Neuron (in vitro differentiated cells): ENCODE results near the gene SUGP1.

Experiments
- H2AFZ ChIP-seq: one replicate; pipeline ENCODE4 v1.6.1; 2013; ENCODE audit warnings: low read depth, mild to moderate bottlenecking, inconsistent platforms, low read length, moderate library complexity
- H3K27me3 ChIP-seq: one replicate; pipeline ENCODE4 v1.6.1; 2013; ENCODE audit warnings: low read length; ENCODE audit not compliant: insufficient read depth
- H3K36me3 ChIP-seq: one replicate; pipeline ENCODE4 v1.6.1; 2013; ENCODE audit warnings: low read length; ENCODE audit not compliant: insufficient read depth
- H3K4me1 ChIP-seq: one replicate; pipeline ENCODE4 v1.6.1; 2013; ENCODE audit warnings: low read length; ENCODE audit not compliant: insufficient read depth
- H3K4me3 ChIP-seq: 2 replicates; pipeline ENCODE4 v1.5.1; 2013; ENCODE audit warnings: mild to moderate bottlenecking, low read length, moderate library complexity
- H3K9me3 ChIP-seq: one replicate; pipeline ENCODE4 v1.6.1; 2013; ENCODE audit warnings: low read length

Gene SUGP1

DNA sequence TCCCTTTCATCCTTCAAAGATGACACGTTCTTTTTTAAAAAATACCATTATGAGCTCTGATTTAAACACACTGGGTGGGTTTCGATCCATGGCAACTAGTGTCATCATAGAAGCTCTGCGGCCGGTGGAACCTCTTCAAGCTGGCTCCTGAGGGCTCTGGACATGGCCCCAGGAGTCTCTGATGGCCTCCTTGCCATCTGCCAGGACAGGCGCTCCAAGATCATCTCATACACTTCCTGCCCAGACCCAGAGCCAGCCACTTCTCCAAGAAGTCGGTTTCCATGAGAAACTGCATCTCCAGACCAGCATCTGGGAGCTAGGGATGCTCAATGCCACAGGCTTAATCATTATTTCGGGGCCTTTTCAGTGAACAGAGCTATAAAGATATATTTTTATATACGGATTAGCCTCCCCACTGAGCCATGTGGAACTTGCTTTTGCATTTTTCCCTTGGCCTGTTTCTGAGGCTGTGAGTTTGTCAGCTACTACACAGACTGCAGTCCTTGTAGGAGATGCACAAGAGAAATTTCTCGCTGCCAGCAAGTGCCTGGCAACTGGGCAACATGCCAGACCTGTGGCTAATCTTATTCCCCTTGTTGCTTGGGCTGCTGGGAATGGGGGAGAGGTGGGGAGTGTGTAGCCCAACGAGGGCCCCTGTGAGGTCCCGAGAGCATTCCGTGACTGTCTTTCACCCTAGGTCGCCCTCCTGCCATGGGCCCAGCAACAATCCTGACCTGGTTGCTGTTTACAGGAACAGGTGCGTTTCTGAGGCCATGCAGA is 15.9 kb downstream of the SUGP1 start:
- Histone ChIP-seq H3K4me3 (no peak overlapping the region), H3K27me3 (no peaks in the 10 kb centered on the region), H3K36me3 (peaks cover 83% of the 10 kb centered on the region), H3K4me1 (no peaks in the 10 kb centered on the region), H2AFZ (no peak overlapping the region), H3K9me3 (no peaks in the 10 kb centered on the region)

DNA sequence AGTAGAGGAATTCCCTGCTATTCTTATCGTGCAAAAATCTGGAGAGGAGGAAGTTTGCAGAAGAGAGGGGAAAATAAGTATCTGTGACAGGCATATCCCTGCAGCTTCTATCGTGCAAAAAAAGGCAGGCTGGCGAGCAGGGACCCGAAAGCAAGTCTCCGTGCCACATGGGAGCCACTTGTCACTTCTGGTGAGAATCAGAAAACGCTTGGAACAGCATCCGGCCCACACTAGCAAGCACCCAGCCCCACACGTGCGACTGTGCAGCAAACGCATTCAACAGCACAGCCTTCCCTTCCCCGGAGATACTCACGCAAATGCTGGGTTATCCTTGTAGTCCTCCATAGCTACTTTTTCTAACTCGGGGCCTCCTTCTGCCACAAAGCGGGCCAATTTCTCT is 16.9 kb downstream of the SUGP1 start:
- Histone ChIP-seq H3K27me3 (no peaks in the 10 kb centered on the region), H3K9me3 (no peaks in the 10 kb centered on the region), H3K4me1 (no peaks in the 10 kb centered on the region), H3K4me3 (no peak overlapping the region), H3K36me3 (peaks cover 81% of the 10 kb centered on the region), H2AFZ (no peak overlapping the region)

DNA sequence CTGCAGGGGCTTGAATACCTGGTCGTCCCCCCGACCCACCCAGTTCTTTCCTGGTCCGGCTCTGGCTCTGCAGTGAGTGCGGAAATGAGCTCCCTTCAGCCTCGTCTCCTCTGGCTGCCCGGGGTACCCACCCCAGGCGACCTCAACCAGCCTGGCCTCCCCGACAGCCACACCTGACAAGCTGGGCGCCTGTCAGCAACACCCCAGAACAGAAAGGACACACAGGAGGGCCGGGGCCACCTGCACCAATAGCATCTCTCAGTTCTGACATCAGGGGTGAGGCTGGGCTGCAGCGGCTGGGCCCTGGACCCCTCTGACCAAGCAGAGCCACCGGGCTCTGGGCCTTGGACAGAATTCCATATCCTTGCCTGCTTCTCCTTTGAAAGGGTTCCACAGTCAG is 19.7 kb downstream of the SUGP1 start:
- peaks cover 69% of the 10 kb centered on the region for H3K36me3 ChIP-seq

DNA sequence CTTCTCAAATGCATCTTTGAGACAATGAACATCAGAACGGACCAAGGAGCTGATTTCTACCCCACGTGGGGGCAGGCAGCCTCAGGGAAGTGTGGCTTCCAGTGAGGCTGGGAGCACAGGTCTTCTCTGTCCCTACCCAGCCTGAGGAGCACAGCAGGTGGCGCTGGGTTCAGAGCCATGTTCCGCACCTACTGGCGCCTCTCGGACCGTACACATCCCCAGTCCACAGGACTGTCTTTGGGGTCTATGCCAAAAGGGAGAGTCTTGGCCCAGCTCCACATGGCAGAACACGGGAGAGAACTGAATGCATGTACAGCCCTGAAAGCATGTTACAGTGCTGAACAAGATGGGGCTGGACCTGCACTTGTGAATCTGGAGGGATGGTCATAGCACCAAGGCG is 22.6 kb downstream of the SUGP1 start:
- Histone ChIP-seq H3K9me3 (peaks cover 11% of the 10 kb centered on the region), H3K4me3 (no peak overlapping the region), H2AFZ (no peak overlapping the region), H3K36me3 (peaks cover 70% of the 10 kb centered on the region), H3K4me1 (no peaks in the 10 kb centered on the region), H3K27me3 (no peaks in the 10 kb centered on the region)

More for the DNA sequence above, 19.7 kb downstream of the SUGP1 start:
- no peaks in the 10 kb centered on the region for H3K27me3 ChIP-seq
- H3K9me3 ChIP-seq, result no peaks in the 10 kb centered on the region
- no peaks in the 10 kb centered on the region for H3K4me1 ChIP-seq
- no peak overlapping the region for H2AFZ ChIP-seq
- H3K4me3 ChIP-seq, result no peak overlapping the region

DNA sequence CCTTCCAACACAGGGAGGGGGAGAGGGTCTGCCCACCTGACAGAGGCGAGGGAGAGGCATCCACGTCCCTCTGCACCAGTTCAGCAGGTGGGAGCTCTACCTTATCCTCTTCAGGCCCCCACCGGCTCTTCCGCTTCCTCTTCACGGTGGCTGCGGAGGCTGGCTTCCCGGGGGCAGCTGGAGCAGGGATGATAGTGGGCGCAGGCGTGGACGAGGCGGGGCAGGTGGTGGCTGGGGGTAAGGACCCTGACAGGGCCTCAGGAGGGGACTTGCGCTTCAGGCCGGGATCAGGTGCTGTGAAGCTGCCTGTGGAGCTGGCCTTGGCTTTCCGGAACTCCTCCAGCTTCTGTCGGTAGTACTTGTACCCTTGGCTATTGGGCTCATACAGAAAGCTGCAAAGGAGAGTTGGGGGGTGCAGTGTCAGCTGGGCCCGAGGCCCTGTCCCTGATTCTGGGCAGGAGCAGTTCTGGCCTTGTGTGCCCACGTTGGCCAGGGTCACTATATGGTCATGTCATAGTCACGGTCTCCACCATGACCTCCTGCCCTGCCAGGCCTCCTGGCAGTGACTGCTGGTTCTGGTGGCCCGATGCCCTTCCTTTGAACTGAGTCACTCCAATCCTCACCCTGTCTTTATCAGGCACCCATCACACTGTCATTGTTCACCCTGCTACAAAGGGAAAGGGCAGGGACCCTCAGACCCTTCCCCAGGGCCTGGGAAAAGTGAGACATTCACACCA is 23.2 kb downstream of the SUGP1 start:
- H2AFZ ChIP-seq, result no peak overlapping the region
- H3K4me1 ChIP-seq, result no peaks in the 10 kb centered on the region
- H3K4me3 ChIP-seq, result no peak overlapping the region
- no peaks in the 10 kb centered on the region for H3K27me3 ChIP-seq
- H3K9me3 ChIP-seq, result peaks cover 13% of the 10 kb centered on the region
- H3K36me3 ChIP-seq, result peaks cover 66% of the 10 kb centered on the region

DNA sequence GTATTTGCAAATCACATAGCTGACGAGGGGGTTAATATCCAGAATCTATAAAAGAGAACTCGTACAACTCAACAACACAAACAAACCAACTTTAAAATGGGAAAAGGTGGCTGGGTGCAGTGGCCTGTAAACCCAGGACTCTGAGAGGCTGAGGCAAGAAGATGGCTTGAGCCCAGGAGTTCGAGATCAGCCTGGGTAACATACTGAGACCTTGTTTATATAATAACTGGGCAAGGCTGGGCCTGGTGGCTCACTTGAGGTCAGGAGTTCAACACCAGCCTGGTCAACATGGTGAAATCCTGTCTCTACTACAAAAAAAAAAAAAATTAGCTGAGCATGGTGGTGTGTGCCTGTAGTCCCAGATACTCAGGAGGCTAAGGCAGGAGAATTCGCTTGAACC is 25.4 kb downstream of the SUGP1 start:
- H3K9me3 ChIP-seq, result peaks cover 16% of the 10 kb centered on the region
- H3K4me1 ChIP-seq, result no peaks in the 10 kb centered on the region
- peaks cover 56% of the 10 kb centered on the region for H3K36me3 ChIP-seq
- H2AFZ ChIP-seq, result no peak overlapping the region
- no peak overlapping the region for H3K4me3 ChIP-seq
- H3K27me3 ChIP-seq, result no peaks in the 10 kb centered on the region

DNA sequence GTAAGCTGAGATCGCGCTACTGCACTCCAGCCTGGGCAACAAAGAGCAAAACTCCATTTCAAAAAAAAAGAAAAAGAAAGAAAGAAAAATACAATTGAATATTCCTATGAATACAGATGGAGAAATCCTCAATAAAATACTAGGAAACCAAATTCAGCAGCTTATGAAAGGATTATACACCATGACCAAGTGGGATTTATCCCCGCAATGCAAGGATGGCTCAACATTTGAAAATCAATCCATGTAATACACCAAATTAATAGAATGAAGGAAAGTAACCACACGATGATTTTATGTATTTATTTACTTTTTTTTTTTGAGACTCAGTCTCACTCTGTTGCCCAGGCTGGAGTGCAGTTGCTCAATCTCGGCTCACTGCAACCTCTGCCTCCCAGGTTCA is 27.7 kb downstream of the SUGP1 start:
- no peaks in the 10 kb centered on the region for H3K27me3 ChIP-seq
- peaks cover 16% of the 10 kb centered on the region for H3K9me3 ChIP-seq
- H3K36me3 ChIP-seq, result peaks cover 65% of the 10 kb centered on the region
- H3K4me1 ChIP-seq, result no peaks in the 10 kb centered on the region
- H2AFZ ChIP-seq, result no peak overlapping the region
- no peak overlapping the region for H3K4me3 ChIP-seq

DNA sequence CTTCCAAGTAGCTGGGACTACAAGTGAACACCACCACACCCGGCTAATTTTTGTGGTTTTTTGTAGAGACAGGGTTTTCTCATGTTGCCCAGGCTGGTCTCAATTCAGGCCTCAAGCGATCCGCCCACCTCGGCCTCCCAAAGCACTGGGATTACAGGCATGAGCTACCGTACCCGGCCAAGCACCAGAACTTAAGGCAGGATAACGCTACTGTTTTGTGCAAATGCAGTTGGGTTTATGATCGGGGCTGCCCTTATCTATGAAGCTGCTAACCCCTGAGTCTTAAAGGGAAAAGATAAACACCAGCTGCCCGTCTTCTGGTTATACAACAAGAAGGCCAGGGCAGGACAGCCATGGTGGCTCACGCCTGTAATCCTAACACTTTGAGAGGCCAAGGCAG is 34.6 kb downstream of the SUGP1 start:
- peaks cover 4% of the 10 kb centered on the region for H3K9me3 ChIP-seq
- H2AFZ ChIP-seq, result no peak overlapping the region
- no peaks in the 10 kb centered on the region for H3K27me3 ChIP-seq
- H3K4me1 ChIP-seq, result no peaks in the 10 kb centered on the region
- H3K36me3 ChIP-seq, result peaks cover 66% of the 10 kb centered on the region
- no peak overlapping the region for H3K4me3 ChIP-seq

DNA sequence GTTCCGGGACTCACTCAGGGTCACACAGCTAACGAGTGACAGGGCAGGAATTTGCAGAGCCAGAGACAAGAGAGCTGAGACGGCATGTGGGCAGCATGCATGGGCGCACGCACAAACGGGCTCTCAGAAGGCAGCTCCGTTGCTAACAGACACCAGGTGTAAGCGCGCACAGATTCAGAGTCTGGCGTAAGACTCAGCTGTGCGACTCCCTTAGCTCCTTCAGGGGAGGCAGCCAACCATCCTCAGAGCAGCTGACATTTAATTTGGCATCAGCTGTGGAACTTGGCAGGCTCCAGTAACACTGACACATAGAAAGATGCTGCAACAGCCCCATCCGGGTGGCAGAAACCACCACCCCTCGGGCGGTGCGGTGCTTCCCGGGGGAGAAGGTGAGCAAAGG is 39.7 kb downstream of the SUGP1 start:
- no peaks in the 10 kb centered on the region for H3K27me3 ChIP-seq
- no peak overlapping the region for H3K4me3 ChIP-seq
- no peak overlapping the region for H2AFZ ChIP-seq
- H3K9me3 ChIP-seq, result peaks cover 4% of the 10 kb centered on the region
- peaks cover 76% of the 10 kb centered on the region for H3K36me3 ChIP-seq
- no peaks in the 10 kb centered on the region for H3K4me1 ChIP-seq

DNA sequence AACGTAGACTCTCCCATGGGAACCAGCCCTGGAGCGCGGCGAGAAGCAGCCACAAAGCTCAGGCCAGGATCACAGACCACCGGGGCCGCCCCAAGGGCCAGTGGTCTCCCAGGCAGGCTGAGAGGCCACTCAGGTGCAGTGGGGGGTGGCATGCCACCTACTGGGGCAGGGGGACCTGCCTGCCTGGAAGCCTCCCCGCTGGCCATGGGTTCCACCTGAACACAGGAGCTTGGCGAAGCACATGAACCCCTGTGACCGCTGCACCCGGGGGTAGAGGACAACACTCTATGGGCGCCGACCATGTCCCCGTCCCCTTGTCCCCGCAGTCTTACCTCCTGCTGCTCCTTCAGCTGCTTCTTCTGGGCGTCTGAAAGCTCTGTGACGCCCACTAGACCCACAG is 40.5 kb downstream of the SUGP1 start:
- H3K36me3 ChIP-seq, result peaks cover 77% of the 10 kb centered on the region
- peaks cover 4% of the 10 kb centered on the region for H3K9me3 ChIP-seq
- H3K4me1 ChIP-seq, result no peaks in the 10 kb centered on the region
- H2AFZ ChIP-seq, result no peak overlapping the region
- no peaks in the 10 kb centered on the region for H3K27me3 ChIP-seq
- H3K4me3 ChIP-seq, result no peak overlapping the region

DNA sequence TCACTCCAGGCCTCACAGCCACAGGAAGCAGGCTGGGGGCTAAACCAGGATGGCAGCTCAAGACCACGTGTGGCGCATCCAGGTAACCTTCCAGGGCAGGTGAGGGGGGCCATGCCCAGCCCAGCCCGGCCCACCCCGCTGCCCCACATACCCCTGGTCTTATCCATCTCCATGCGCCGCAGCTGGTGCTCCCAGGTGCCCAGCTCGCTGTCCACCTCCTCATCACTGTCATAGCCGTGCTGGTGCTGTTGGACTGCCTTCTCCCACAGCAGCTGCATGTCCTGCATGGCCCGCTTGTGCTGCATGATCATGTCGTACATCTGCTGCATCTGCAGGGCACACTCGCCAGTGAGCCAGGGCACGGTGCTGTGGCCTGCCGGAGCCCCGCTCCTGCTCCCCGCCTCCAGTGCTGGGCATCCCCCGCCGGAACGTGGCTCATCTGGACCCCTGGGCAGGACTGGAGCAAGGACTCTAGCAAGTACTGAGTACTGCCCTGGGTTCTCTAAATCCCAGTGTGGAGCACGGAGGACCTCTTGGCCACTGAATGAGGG is 41.2 kb downstream of the SUGP1 start:
- Histone ChIP-seq H3K27me3 (no peaks in the 10 kb centered on the region), H3K4me1 (no peaks in the 10 kb centered on the region), H2AFZ (no peak overlapping the region), H3K9me3 (no peaks in the 10 kb centered on the region), H3K4me3 (no peak overlapping the region), H3K36me3 (peaks cover 71% of the 10 kb centered on the region)

DNA sequence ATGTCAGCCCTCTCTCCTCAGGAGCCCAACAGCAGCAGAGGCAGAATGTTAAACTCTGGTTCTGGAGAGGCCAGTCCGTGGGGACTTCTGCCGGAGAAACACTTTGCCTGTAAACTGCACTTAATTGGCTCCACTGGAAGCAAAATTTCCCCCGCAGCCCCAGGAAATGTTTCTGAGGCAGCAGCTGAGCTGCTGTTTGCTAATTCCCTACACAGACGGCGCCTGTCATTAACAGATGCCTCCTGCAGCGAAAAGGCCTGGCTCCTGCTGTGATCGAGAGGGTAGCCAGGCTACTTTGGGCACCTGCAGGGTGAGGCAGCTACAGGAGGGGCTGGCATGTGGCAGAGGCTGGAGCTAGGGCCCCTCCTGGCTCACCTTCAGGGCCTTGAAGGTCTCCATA is 42.0 kb downstream of the SUGP1 start:
- Histone ChIP-seq H3K9me3 (no peaks in the 10 kb centered on the region), H2AFZ (no peak overlapping the region), H3K4me1 (no peaks in the 10 kb centered on the region), H3K36me3 (peaks cover 66% of the 10 kb centered on the region), H3K4me3 (no peak overlapping the region), H3K27me3 (no peaks in the 10 kb centered on the region)

DNA sequence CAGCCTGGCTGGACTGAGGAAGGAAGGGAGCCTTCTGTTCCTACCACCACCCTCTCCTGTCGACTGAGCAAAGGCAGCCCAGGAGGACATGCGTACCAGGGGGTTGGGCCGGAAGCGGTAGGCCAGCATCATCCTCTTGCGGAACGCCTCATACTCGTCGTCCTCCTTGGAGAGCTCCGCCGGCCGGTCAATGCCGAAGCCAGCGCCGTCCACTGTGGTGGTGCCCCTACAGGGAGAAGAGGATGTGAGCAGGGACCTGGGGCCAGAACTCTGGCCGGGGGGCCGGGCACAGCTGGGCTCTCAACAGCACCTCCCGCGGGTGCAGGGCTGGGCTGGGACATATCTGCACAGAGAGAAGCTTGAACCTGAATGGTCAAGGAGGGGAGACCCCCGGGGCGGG is 43.5 kb downstream of the SUGP1 start:
- Histone ChIP-seq H3K4me3 (no peak overlapping the region), H3K9me3 (no peaks in the 10 kb centered on the region), H3K36me3 (peaks cover 61% of the 10 kb centered on the region), H3K27me3 (no peaks in the 10 kb centered on the region), H3K4me1 (no peaks in the 10 kb centered on the region), H2AFZ (no peak overlapping the region)
